RCC 7860 (cell line): ENCODE results near the gene CLDN14.

Experiments used
- DNase-seq: peaks from one replicate; pipeline ENCODE4 v3.0.0-alpha.2; 2015; ENCODE audit warnings: low spot score
- FAIRE-seq: peaks from 2 replicates; lab custom pipeline; 2012; peaks lifted over from hg19 to GRCh38; lab: Jason Lieb, UNC

CLDN14 gene

GRCh38 chr21:36436829-36437744 lies 42.8 kb downstream of the CLDN14 start:
- DNase-seq (peak; percentile 16), FAIRE-seq (no peak)

- FAIRE-seq (no peak), DNase-seq (no peak)
These were observed 45.8 kb downstream of the CLDN14 start for GRCh38 chr21:36434144-36434543.

- peak; percentile 80 for FAIRE-seq
- peak; percentile 43 for DNase-seq
These were observed 46.7 kb downstream of the CLDN14 start for GRCh38 chr21:36433059-36433709.

- FAIRE-seq (no peak), DNase-seq (no peak)
These were observed 48.7 kb downstream of the CLDN14 start for GRCh38 chr21:36431252-36431651.

GRCh38 chr21:36430841-36431240 lies 49.1 kb downstream of the CLDN14 start:
- FAIRE-seq: no peak
- DNase-seq: peak; percentile 21

GRCh38 chr21:36429947-36430546 lies 49.9 kb downstream of the CLDN14 start:
- FAIRE-seq (peak; percentile 95), DNase-seq (peak; percentile 99)

- peak; percentile 86 for DNase-seq
- FAIRE-seq: peak; percentile 76
These were observed 51.0 kb downstream of the CLDN14 start for GRCh38 chr21:36428761-36429432.

- no peak for FAIRE-seq
- DNase-seq: no peak
These were observed 52.4 kb downstream of the CLDN14 start for GRCh38 chr21:36427502-36427901.

GRCh38 chr21:36425286-36425685 lies 54.6 kb downstream of the CLDN14 start:
- FAIRE-seq (no peak), DNase-seq (no peak)

- DNase-seq (no peak), FAIRE-seq (no peak)
These were observed 55.3 kb downstream of the CLDN14 start for GRCh38 chr21:36424592-36424991.

GRCh38 chr21:36423771-36424433 lies 56.0 kb downstream of the CLDN14 start:
- FAIRE-seq (no peak), DNase-seq (no peak)

- peak; percentile 34 for DNase-seq
- FAIRE-seq: no peak
These were observed 57.4 kb downstream of the CLDN14 start for GRCh38 chr21:36422279-36423098.

GRCh38 chr21:36420571-36421339 lies 59.2 kb downstream of the CLDN14 start:
- FAIRE-seq: no peak
- DNase-seq: no peak

GRCh38 chr21:36419996-36420395 lies 59.9 kb downstream of the CLDN14 start:
- DNase-seq (peak; percentile 73), FAIRE-seq (no peak)

- no peak for FAIRE-seq
These were observed 60.7 kb downstream of the CLDN14 start for GRCh38 chr21:36419241-36419640.

GRCh38 chr21:36415375-36415774 lies 64.5 kb downstream of the CLDN14 start:
- FAIRE-seq (no peak), DNase-seq (no peak)

More at GRCh38 chr21:36419241-36419640, 60.7 kb downstream of the CLDN14 start:
- DNase-seq: no peak

- DNase-seq (no peak), FAIRE-seq (no peak)
These were observed 67.0 kb downstream of the CLDN14 start for GRCh38 chr21:36412916-36413315.

- no peak for DNase-seq
- FAIRE-seq: no peak
These were observed 68.6 kb downstream of the CLDN14 start for GRCh38 chr21:36411301-36411700.
